H9 (cell line): ENCODE data around the gene KIAA0513. TPM values are rescaled to one million over a fixed set of nuclear protein-coding genes. Genes with fewer than 3 reads are reported as not detected.

Experiments used
- DNase-seq: peaks from one replicate; pipeline ENCODE4 v3.0.0-alpha.2; 2017
- H2AFZ ChIP-seq: one replicate; pipeline ENCODE4 v1.6.1; 2013; ENCODE audit warnings: mild to moderate bottlenecking, low read length, control low read depth, moderate library complexity
- H2AK5ac ChIP-seq: 2 replicates; pipeline ENCODE4 v1.6.1; 2013; ENCODE audit warnings: low read length, control low read depth, mixed read lengths; ENCODE audit not compliant: insufficient read length
- H2BK120ac ChIP-seq: one replicate; pipeline ENCODE4 v1.6.1; 2013; ENCODE audit warnings: low read depth, mild to moderate bottlenecking, low read length, control low read depth, inconsistent platforms; ENCODE audit not compliant: poor library complexity, severe bottlenecking
- H2BK12ac ChIP-seq: 2 replicates; pipeline ENCODE4 v1.6.1; 2013; ENCODE audit warnings: low read length, control low read depth, mixed read lengths, low read depth; ENCODE audit not compliant: insufficient read length
- H2BK15ac ChIP-seq: 2 replicates; pipeline ENCODE4 v1.6.1; 2013; ENCODE audit warnings: low read depth, low read length, control low read depth
- H2BK20ac ChIP-seq: one replicate; pipeline ENCODE4 v1.6.1; 2013; ENCODE audit warnings: low read depth, mild to moderate bottlenecking, low read length, control low read depth, inconsistent platforms; ENCODE audit not compliant: poor library complexity, severe bottlenecking
- H2BK5ac ChIP-seq: 2 replicates; pipeline ENCODE4 v1.6.1; 2013; ENCODE audit warnings: low read length, control low read depth, mixed read lengths; ENCODE audit not compliant: insufficient read length
- H3K14ac ChIP-seq: 2 replicates; pipeline ENCODE4 v1.6.1; 2013; ENCODE audit warnings: low read length, control low read depth; ENCODE audit not compliant: insufficient read depth
- H3K18ac ChIP-seq: 2 replicates; pipeline ENCODE4 v1.6.1; 2013; ENCODE audit warnings: low read depth, mild to moderate bottlenecking, mixed read lengths, low read length, control low read depth; ENCODE audit not compliant: insufficient read length
- H3K23ac ChIP-seq: 2 replicates; pipeline ENCODE4 v1.6.1; 2013; ENCODE audit warnings: low read length, control low read depth, mixed read lengths, low read depth; ENCODE audit not compliant: insufficient read length
- H3K23me2 ChIP-seq: 2 replicates; pipeline ENCODE4 v1.6.1; 2013; ENCODE audit warnings: low read depth, mild to moderate bottlenecking, mixed read lengths, low read length, control low read depth; ENCODE audit not compliant: insufficient read length, poor library complexity, severe bottlenecking
- H3K27ac ChIP-seq: 2 replicates; pipeline ENCODE4 v1.5.1; 2013; ENCODE audit warnings: low read length, control low read depth, mixed read lengths, low read depth; ENCODE audit not compliant: insufficient read length
- H3K27me3 ChIP-seq: 2 replicates; pipeline ENCODE4 v1.6.1; 2013; ENCODE audit warnings: low read length, control low read depth, inconsistent platforms; ENCODE audit not compliant: insufficient read depth
- H3K4ac ChIP-seq: 2 replicates; pipeline ENCODE4 v1.6.1; 2013; ENCODE audit warnings: low read depth, mild to moderate bottlenecking, control low read depth, inconsistent platforms, low read length, moderate library complexity
- H3K4me1 ChIP-seq: 2 replicates; pipeline ENCODE4 v1.6.1; 2013; ENCODE audit warnings: low read length, control low read depth, inconsistent platforms; ENCODE audit not compliant: insufficient read depth
- H3K4me2 ChIP-seq: 2 replicates; pipeline ENCODE4 v1.6.1; 2013; ENCODE audit warnings: low read length, control low read depth, mixed read lengths; ENCODE audit not compliant: insufficient read length, insufficient read depth
- H3K56ac ChIP-seq: 2 replicates; pipeline ENCODE4 v1.6.1; 2013; ENCODE audit warnings: low read depth, mild to moderate bottlenecking, mixed read lengths, low read length, control low read depth; ENCODE audit not compliant: insufficient read length
- H3K79me1 ChIP-seq: 2 replicates; pipeline ENCODE4 v1.6.1; 2013; ENCODE audit warnings: low read depth, mild to moderate bottlenecking, moderate library complexity, low read length, control low read depth, inconsistent platforms; ENCODE audit not compliant: insufficient read depth, poor library complexity, severe bottlenecking
- H3K79me2 ChIP-seq: 2 replicates; pipeline ENCODE4 v1.6.1; 2013; ENCODE audit warnings: low read length, control low read depth, inconsistent platforms; ENCODE audit not compliant: insufficient read depth
- H3K9ac ChIP-seq: 2 replicates; pipeline ENCODE4 v1.6.1; 2013; ENCODE audit warnings: low read length, control low read depth, mixed read lengths; ENCODE audit not compliant: insufficient read length; ENCODE audit errors: extremely low read depth
- H3K9me3 ChIP-seq: one replicate; pipeline ENCODE4 v1.6.1; 2013; ENCODE audit warnings: low read depth, low read length, inconsistent platforms; ENCODE audit not compliant: control insufficient read depth
- H3T11ph ChIP-seq: one replicate; pipeline ENCODE4 v1.6.1; 2013; ENCODE audit warnings: mild to moderate bottlenecking, low read length, control low read depth, inconsistent platforms
- H4K20me1 ChIP-seq: one replicate; pipeline ENCODE4 v1.6.1; 2013; ENCODE audit not compliant: control insufficient read depth, insufficient read length, insufficient read depth
- H4K5ac ChIP-seq: 2 replicates; pipeline ENCODE4 v1.6.1; 2013; ENCODE audit warnings: low read depth, mild to moderate bottlenecking, mixed read lengths, low read length, control low read depth; ENCODE audit not compliant: insufficient read length
- H4K8ac ChIP-seq: replicated peaks from 2 replicates; pipeline ENCODE4 v1.6.1; 2013; ENCODE audit warnings: low read length, control low read depth, mixed read lengths, low read depth; ENCODE audit not compliant: insufficient read length
- H4K91ac ChIP-seq: 2 replicates; pipeline ENCODE4 v1.6.1; 2013; ENCODE audit warnings: low read depth, mild to moderate bottlenecking, moderate library complexity, mixed read lengths, low read length, control low read depth; ENCODE audit not compliant: insufficient read length
- H3K27ac Mint-ChIP-seq, 3 experiments: 2 replicates in 2 of 3; 3 replicates in 1 of 3; pipeline ENCODE4 v1.8.0; 2020 to 2021; ENCODE audit warnings: mixed read lengths in 3 of 3, mild to moderate bottlenecking in 1 of 3, moderate library complexity in 1 of 3
- H3K27me3 Mint-ChIP-seq: 2 replicates; pipeline ENCODE4 v1.8.0; 2021; ENCODE audit warnings: low read depth, mild to moderate bottlenecking, moderate library complexity, mixed read lengths
- H3K36me3 Mint-ChIP-seq, 3 experiments: 2 replicates in 2 of 3; 3 replicates in 1 of 3; pipeline ENCODE4 v1.8.0; 2020 to 2021; ENCODE audit warnings: low read depth in 3 of 3, mixed read lengths in 3 of 3; ENCODE audit not compliant: insufficient read depth in 1 of 3
- H3K4me1 Mint-ChIP-seq, 2 experiments: 2 replicates each; pipeline ENCODE4 v1.8.0; 2020; ENCODE audit warnings: mixed read lengths in 2 of 2
- H3K4me3 Mint-ChIP-seq, 2 experiments: 2 replicates in 1 of 2; 3 replicates in 1 of 2; pipeline ENCODE4 v1.8.0; 2020 to 2021; ENCODE audit warnings: mild to moderate bottlenecking in 2 of 2, mixed read lengths in 2 of 2, moderate library complexity in 1 of 2
- H3K9me3 Mint-ChIP-seq, 2 experiments: 2 replicates in 1 of 2; 3 replicates in 1 of 2; pipeline ENCODE4 v1.8.0; 2020; ENCODE audit warnings: mild to moderate bottlenecking in 2 of 2, mixed read lengths in 2 of 2, moderate library complexity in 1 of 2
- CTCF ChIP-seq: fragments of 200-600 bp; sonication (generic); conservative IDR thresholded peaks from 3 replicates; pipeline ENCODE4 v1.8.0; 2021; ENCODE audit warnings: antibody characterized with exemption, mild to moderate bottlenecking
- WGBS: extraction: QIAGEN DNeasy Blood & Tissue Kit; methylation state at CpG from one replicate; pipeline ENCODE4 v1.1.7; 2013; ENCODE audit warnings: missing lambda C conversion rate, low lambda C conversion rate, mixed read lengths; ENCODE audit not compliant: insufficient read length; ENCODE audit errors: extremely low coverage; 5-methylcytosine and 5-hydroxymethylcytosine counted together
- total RNA-seq: library from RNA; stranded (reverse); gene quantifications from 2 replicates; pipeline ENCODE4 v1.2.1, GENCODE V29; 2021

KIAA0513 gene
- total RNA-seq, 1 experiment from 2014 or later: 4.7 TPM

GRCh38 chr16:84988328-84989080 is 39.1 kb upstream of the KIAA0513 start:
- H2BK120ac ChIP-seq: no peak overlapping the region
- H3K4me1 Mint-ChIP-seq: peaks cover 2 to 10% of the 10 kb centered on the region in 2 experiments; a peak in 2 of 4 replicates
- no peaks in the 10 kb centered on the region for H3K27me3 ChIP-seq
- H2BK12ac ChIP-seq: no peak overlapping the region
- no peaks in the 10 kb centered on the region; the same call in 1 of the 2 replicates for H3K79me2 ChIP-seq
- H3K9ac ChIP-seq: no peak overlapping the region
- H4K20me1 ChIP-seq: no peaks in the 10 kb centered on the region
- no peak overlapping the region for H3K4me2 ChIP-seq
- H3K4ac ChIP-seq: no peak overlapping the region
- no peak overlapping the region for H3K14ac ChIP-seq
- no peak overlapping the region for H3K4me3 Mint-ChIP-seq
- no peak overlapping the region for H4K91ac ChIP-seq
- H3K9me3 ChIP-seq: no peaks in the 10 kb centered on the region
- peaks cover 29 to 65% (median 64%) of the 10 kb centered on the region in 3 experiments; a peak in 6 of 7 replicates for H3K36me3 Mint-ChIP-seq
- H2BK5ac ChIP-seq: no peak overlapping the region
- H3K27ac ChIP-seq: no peak overlapping the region
- H4K5ac ChIP-seq: no peak overlapping the region
- no peak overlapping the region for H3K23ac ChIP-seq
- H2BK15ac ChIP-seq: no peak overlapping the region
- no peak overlapping the region for H2AK5ac ChIP-seq
- H3K27me3 Mint-ChIP-seq: no peaks in the 10 kb centered on the region; the same call in 1 of the 2 replicates
- TF ChIP-seq CTCF: peak; percentile 28; the same call in 1 of the 3 replicates
- peak overlapping the region in 2 of 3 experiments; percentile 46 to 57; a peak in 1 of 7 replicates for H3K27ac Mint-ChIP-seq
- H3K4me1 ChIP-seq: no peaks in the 10 kb centered on the region
- no peaks in the 10 kb centered on the region for H3K23me2 ChIP-seq
- H4K8ac ChIP-seq: no peak overlapping the region
- no peak for DNase-seq
- no peak overlapping the region for H2BK20ac ChIP-seq
- H3K9me3 Mint-ChIP-seq: no peaks in the 10 kb centered on the region
- no peak overlapping the region for H3K18ac ChIP-seq
- no peak overlapping the region for H2AFZ ChIP-seq
- WGBS: no CpG with 5 or more reads among the region's 16 CpGs
- no peak overlapping the region for H3T11ph ChIP-seq
- no peak overlapping the region for H3K56ac ChIP-seq
- H3K79me1 ChIP-seq: peaks cover 4% of the 10 kb centered on the region
